Daoy (cell line): ENCODE results near the gene DLAT. TPM values are rescaled to one million over a fixed set of nuclear protein-coding genes. Genes with fewer than 3 reads are reported as not detected.
A peak's percentile ranks its signal among the peaks of the same experiment; 100 is the strongest.

Experiments used
- DNase-seq: peaks from one replicate; pipeline ENCODE4 v3.0.0-alpha.2; 2015; ENCODE audit warnings: low read depth
- total RNA-seq: library from RNA; depleted of rRNA; stranded (reverse); fragments of >200 nt; shearing (Covaris generic); gene quantifications from 2 replicates; pipeline ENCODE4 v1.2.3, GENCODE V29; 2014; rRNA removed

DLAT gene
- 49.0 and 49.9 TPM in 2 replicates for total RNA-seq

GRCh38 chr11:112024773-112025678, at the start of gene DLAT:
TSS of gene DLAT (plus strand) at chr11:112025408. CDS start at chr11:112025473, 65 bp downstream.
- DNase-seq: peak; percentile 83

GRCh38 chr11:111976119-111976766, 49.0 kb upstream of the DLAT start:
- no peak for DNase-seq

- DNase-seq: peak; percentile 28
Measured at GRCh38 chr11:111976767-111977145, 48.5 kb upstream of the DLAT start.

- peak; percentile 44 for DNase-seq
Measured at GRCh38 chr11:111977146-111978027, 47.8 kb upstream of the DLAT start.

- peak; percentile 69 for DNase-seq
Measured at GRCh38 chr11:111978028-111978771, 47.0 kb upstream of the DLAT start.

GRCh38 chr11:111980062-111980461, 45.1 kb upstream of the DLAT start:
- no peak for DNase-seq

- no peak for DNase-seq
Measured at GRCh38 chr11:111981270-111981669, 43.9 kb upstream of the DLAT start.

GRCh38 chr11:111982019-111982464, 43.2 kb upstream of the DLAT start:
- peak; percentile 33 for DNase-seq

GRCh38 chr11:111982541-111983186, 42.5 kb upstream of the DLAT start:
- DNase-seq: no peak

- DNase-seq: no peak
Measured at GRCh38 chr11:111983187-111983986, 41.8 kb upstream of the DLAT start.

- DNase-seq: no peak
Measured at GRCh38 chr11:111986589-111986988, 38.6 kb upstream of the DLAT start.

GRCh38 chr11:111990381-111990780, 34.8 kb upstream of the DLAT start:
- no peak for DNase-seq

GRCh38 chr11:111992206-111992855, 32.9 kb upstream of the DLAT start:
- no peak for DNase-seq

GRCh38 chr11:111996129-111996528, 29.1 kb upstream of the DLAT start:
- DNase-seq: no peak

- DNase-seq: peak; percentile 10
Measured at GRCh38 chr11:111996669-111997068, 28.5 kb upstream of the DLAT start.

- no peak for DNase-seq
Measured at GRCh38 chr11:111999111-111999510, 26.1 kb upstream of the DLAT start.

- no peak for DNase-seq
Measured at GRCh38 chr11:112000703-112001102, 24.5 kb upstream of the DLAT start.

- no peak for DNase-seq
Measured at GRCh38 chr11:112002491-112003216, 22.6 kb upstream of the DLAT start.

- no peak for DNase-seq
Measured at GRCh38 chr11:112004389-112004788, 20.8 kb upstream of the DLAT start.
